22Rv1 (cell line): ENCODE measurements around the gene RIMOC1.

Experiments used
- CTCF ChIP-seq: fragments of 450-650 bp; IDR thresholded peaks from 2 replicates; pipeline ENCODE4 v1.5.1; 2017; ENCODE audit warnings: mild to moderate bottlenecking
- ZFX ChIP-seq: fragments of 450-650 bp; IDR thresholded peaks from 2 replicates; pipeline ENCODE4 v1.6.1; 2017; ENCODE audit warnings: antibody characterized with exemption, borderline replicate concordance

GRCh38 chr5:41891066-41891707, 13.0 kb upstream of the RIMOC1 start:
- TF ChIP-seq CTCF: no peak
- no peak for TF ChIP-seq ZFX
